OCI-LY7 (cell line): ENCODE results near the gene ANKMY1. TPM values are rescaled to one million over a fixed set of nuclear protein-coding genes. Genes with fewer than 3 reads are reported as not detected.
A peak's percentile ranks its signal among the peaks of the same experiment; 100 is the strongest.

Experiments used
- BruUV-seq: library from RNA; stranded (reverse); fragments of 400-500 nt; replicated peaks from 2 replicates; lab custom pipeline; 2021; lab: Mats Ljungman, UMichigan
- CTCF ChIA-PET: fragments of 300-600 bp; sonication (Branson Sonifier 250); formaldehyde crosslinking; loops from one replicate; lab custom pipeline; 2022; ENCODE audit warnings: antibody characterized with exemption; ENCODE audit not compliant: unreplicated experiment; lab: Charles Lee
- POLR2A ChIA-PET: fragments of 300-600 bp; sonication (Branson Sonifier 250); formaldehyde crosslinking; loops from one replicate; lab custom pipeline; 2022; ENCODE audit warnings: antibody characterized with exemption; lab: Charles Lee
- DNase-seq: peaks from one replicate; pipeline ENCODE4 v3.0.0-alpha.2; 2015; ENCODE audit warnings: low spot score
- H2AFZ ChIP-seq: fragments of 200-600 bp; sonication (generic), shearing (Covaris generic); 2 replicates; pipeline ENCODE4 v1.6.1; 2014; ENCODE audit warnings: mild to moderate bottlenecking, antibody characterized with exemption, low read length, moderate library complexity
- H3K27ac ChIP-seq: fragments of 200-600 bp; sonication (generic); 2 replicates; pipeline ENCODE4 v1.5.1; 2014; ENCODE audit warnings: mixed run types, low read depth, mild to moderate bottlenecking, moderate library complexity, low read length, inconsistent platforms; ENCODE audit not compliant: poor library complexity, severe bottlenecking
- H3K36me3 ChIP-seq: fragments of 200-600 bp; sonication (generic); 2 replicates; pipeline ENCODE4 v1.6.1; 2014; ENCODE audit warnings: mild to moderate bottlenecking, antibody characterized with exemption, low read length, moderate library complexity, mixed read lengths; ENCODE audit not compliant: insufficient read depth
- H3K4me1 ChIP-seq: fragments of 200-600 bp; sonication (generic); 2 replicates; pipeline ENCODE4 v1.5.1; 2014; ENCODE audit warnings: mild to moderate bottlenecking, low read length; ENCODE audit not compliant: insufficient read depth, poor library complexity, severe bottlenecking
- H3K4me2 ChIP-seq: fragments of 200-600 bp; sonication (generic); 2 replicates; pipeline ENCODE4 v1.6.1; 2014; ENCODE audit warnings: mild to moderate bottlenecking, low read length
- H3K4me3 ChIP-seq: fragments of 200-600 bp; sonication (generic); 2 replicates; pipeline ENCODE4 v1.5.1; 2014; ENCODE audit warnings: mild to moderate bottlenecking, low read depth, low read length; ENCODE audit not compliant: poor library complexity, severe bottlenecking
- H3K79me2 ChIP-seq: fragments of 200-600 bp; sonication (generic); 2 replicates; pipeline ENCODE4 v1.6.1; 2016; ENCODE audit warnings: low read depth, mild to moderate bottlenecking, low read length, moderate library complexity, mixed read lengths; ENCODE audit not compliant: insufficient read depth
- H3K9me2 ChIP-seq: fragments of 200-600 bp; sonication (generic); 2 replicates; pipeline ENCODE4 v1.6.1; 2016; ENCODE audit warnings: mild to moderate bottlenecking, low read length, mixed read lengths; ENCODE audit not compliant: insufficient read depth
- H3K9me3 ChIP-seq: fragments of 200-600 bp; sonication (generic); 2 replicates; pipeline ENCODE4 v1.6.1; 2014; ENCODE audit warnings: mild to moderate bottlenecking, mixed run types, low read length, mixed read lengths
- H4K20me1 ChIP-seq: fragments of 200-600 bp; sonication (generic); 2 replicates; pipeline ENCODE4 v1.6.1; 2014; ENCODE audit warnings: mild to moderate bottlenecking, antibody characterized with exemption, low read length, moderate library complexity, mixed read lengths; ENCODE audit not compliant: insufficient read depth
- EZH2phosphoT487 ChIP-seq: fragments of 200-600 bp; sonication (generic); IDR thresholded peaks from 2 replicates; pipeline ENCODE4 v1.6.1; 2018; ENCODE audit warnings: low read depth, borderline replicate concordance, mild to moderate bottlenecking, mixed run types, antibody characterized with exemption, low read length, moderate library complexity, mixed read lengths
- intact Hi-C: fragments of 100-400 bp; cut with micrococcal nuclease; formaldehyde crosslinking; loops from one replicate; pipeline ENCODE4 v1.10.0; 2022; ENCODE audit not compliant: unreplicated experiment
- total RNA-seq, 2 experiments: library from RNA; depleted of rRNA in 1 of 2; stranded (reverse); fragments of >200 nt in 1 of 2; shearing (Covaris generic) in 1 of 2; gene quantifications; 2 replicates each; pipeline ENCODE4 v1.2.3, GENCODE V29; 2014 to 2022
- TF ChIP-seq, protein P1 (sequence below): fragments of 200-600 bp; sonication (generic); conservative IDR thresholded peaks from 2 replicates; pipeline ENCODE4 v1.5.1; 2014; ENCODE audit warnings: mild to moderate bottlenecking, antibody characterized with exemption, low read length, moderate library complexity, mixed read lengths

The ANKMY1 gene
- total RNA-seq, 2 experiments from 2014 or later: 30.6 to 65.9 TPM

DNA sequence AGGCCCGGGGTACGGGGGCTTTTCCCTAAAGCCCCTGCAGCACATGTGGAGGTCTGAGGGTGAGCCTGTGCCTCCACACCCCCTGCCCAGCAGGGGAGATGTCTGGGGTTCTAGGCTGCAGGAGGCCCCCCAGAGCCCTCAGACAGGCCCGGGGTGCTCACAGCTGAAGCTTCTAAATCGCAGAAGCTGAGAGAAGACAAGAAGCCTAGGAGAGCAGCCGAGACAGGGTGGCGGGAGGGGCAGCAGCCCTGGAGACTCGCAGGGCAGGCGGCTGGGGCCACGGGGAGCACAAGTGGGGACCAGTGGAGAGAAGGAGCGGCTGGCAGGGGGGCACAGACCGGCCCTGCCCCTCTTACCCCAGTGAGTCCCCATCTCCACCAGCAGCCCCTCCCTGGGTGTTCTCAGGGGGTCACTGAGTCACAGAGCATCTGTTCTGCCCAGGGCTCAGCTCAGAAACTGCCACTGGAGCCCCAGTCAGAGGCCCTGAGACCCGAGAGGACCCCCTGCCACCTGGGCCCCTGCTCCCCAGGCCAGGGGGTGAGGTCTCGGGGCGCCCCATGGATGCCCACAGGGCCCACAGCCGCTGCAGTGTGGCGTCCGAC lies 96.2 kb downstream of the ANKMY1 start:
- Histone ChIP-seq H3K4me3 (no peak overlapping the region), H3K27ac (no peak overlapping the region), H2AFZ (no peak overlapping the region), H3K36me3 (no peaks in the 10 kb centered on the region), H4K20me1 (no peaks in the 10 kb centered on the region), H3K4me1 (no peaks in the 10 kb centered on the region), H3K4me2 (no peak overlapping the region), H3K79me2 (no peaks in the 10 kb centered on the region), H3K9me2 (no peaks in the 10 kb centered on the region), H3K9me3 (no peaks in the 10 kb centered on the region)
- intact Hi-C loops: no loop called here
- BruUV-seq: no TSS peak
- CTCF ChIA-PET: no interaction called here
- DNase-seq: no peak
- POLR2A ChIA-PET: no interaction called here
- TF ChIP-seq, protein P1, sequence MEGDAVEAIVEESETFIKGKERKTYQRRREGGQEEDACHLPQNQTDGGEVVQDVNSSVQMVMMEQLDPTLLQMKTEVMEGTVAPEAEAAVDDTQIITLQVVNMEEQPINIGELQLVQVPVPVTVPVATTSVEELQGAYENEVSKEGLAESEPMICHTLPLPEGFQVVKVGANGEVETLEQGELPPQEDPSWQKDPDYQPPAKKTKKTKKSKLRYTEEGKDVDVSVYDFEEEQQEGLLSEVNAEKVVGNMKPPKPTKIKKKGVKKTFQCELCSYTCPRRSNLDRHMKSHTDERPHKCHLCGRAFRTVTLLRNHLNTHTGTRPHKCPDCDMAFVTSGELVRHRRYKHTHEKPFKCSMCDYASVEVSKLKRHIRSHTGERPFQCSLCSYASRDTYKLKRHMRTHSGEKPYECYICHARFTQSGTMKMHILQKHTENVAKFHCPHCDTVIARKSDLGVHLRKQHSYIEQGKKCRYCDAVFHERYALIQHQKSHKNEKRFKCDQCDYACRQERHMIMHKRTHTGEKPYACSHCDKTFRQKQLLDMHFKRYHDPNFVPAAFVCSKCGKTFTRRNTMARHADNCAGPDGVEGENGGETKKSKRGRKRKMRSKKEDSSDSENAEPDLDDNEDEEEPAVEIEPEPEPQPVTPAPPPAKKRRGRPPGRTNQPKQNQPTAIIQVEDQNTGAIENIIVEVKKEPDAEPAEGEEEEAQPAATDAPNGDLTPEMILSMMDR: no peak
- TF ChIP-seq EZH2phosphoT487: no peak

DNA sequence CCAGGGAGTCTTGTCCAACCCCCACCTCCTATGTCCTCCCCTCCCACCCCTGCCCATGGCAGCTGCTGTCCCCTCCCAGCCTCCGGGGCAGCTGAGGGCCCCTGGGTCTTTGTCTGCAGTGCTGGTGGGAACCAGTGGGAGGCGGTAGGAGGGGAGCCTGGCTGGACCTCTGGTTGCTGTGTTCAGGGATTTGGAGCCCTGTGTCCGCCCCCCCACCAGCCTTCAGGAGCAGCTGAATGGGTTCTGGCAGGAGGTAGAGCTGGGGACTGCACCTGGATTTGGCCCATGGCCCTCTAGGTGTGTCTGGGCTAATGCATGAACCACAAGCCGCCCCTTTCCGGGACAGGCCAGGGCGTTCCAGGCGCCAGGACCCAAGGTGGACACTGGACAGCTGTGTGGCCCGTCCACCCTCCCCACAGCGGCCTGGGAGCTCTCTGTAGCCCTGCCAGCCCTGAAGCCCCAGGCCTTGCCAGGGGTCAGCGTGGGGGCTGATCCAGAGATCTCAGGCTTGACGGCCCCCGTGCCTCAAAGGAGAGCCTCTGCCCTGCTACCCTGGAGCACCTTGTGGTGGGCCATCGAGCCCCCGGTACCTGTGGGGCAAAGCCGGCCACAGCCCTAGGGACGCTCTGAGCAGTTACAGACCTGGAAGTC lies 96.9 kb downstream of the ANKMY1 start:
- intact Hi-C loops: no loop called here
- no peak overlapping the region for H3K4me2 ChIP-seq
- ChIA-PET CTCF (no interaction called here), POLR2A (no interaction called here)
- TF ChIP-seq EZH2phosphoT487: no peak
- TF ChIP-seq, protein P1: 0 out of 2 replicates have a peak, but pooled peaks have one; percentile 18
- H3K36me3 ChIP-seq: no peaks in the 10 kb centered on the region
- H3K9me3 ChIP-seq: no peaks in the 10 kb centered on the region
- no peak overlapping the region for H2AFZ ChIP-seq
- H3K4me3 ChIP-seq: no peak overlapping the region
- no TSS peak for BruUV-seq
- no peaks in the 10 kb centered on the region for H3K4me1 ChIP-seq
- DNase-seq: no peak
- no peaks in the 10 kb centered on the region for H4K20me1 ChIP-seq
- no peaks in the 10 kb centered on the region for H3K79me2 ChIP-seq
- H3K27ac ChIP-seq: no peak overlapping the region
- H3K9me2 ChIP-seq: no peaks in the 10 kb centered on the region

DNA sequence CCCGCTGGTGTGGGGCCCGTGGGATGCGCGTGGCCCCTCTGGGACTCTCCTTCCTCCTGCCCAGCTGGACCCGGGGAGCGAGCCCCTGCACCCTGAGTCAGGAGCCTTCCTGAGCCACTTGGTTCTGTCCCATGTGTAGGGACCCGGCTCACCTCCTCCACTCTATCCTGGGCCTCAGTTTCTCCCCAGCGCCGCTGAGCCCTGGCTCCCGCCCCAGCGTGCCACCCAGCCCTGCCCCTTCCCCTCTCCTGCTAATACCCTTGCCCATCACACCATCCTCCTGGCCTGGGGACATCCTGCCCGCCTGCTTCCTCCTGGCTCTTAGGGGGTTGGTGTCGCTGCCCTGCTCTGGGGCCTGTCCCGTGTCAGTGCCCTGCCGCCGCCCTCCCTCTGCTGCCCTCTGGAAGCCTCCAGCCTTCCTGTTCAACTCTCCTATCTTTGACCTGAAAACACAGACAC lies 97.5 kb downstream of the ANKMY1 start:
- CTCF ChIA-PET: no interaction called here
- intact Hi-C loops: no loop called here
- H3K27ac ChIP-seq: no peak overlapping the region
- no peak for DNase-seq
- H3K9me3 ChIP-seq: no peaks in the 10 kb centered on the region
- H3K4me1 ChIP-seq: no peaks in the 10 kb centered on the region
- BruUV-seq: no TSS peak
- H3K36me3 ChIP-seq: no peaks in the 10 kb centered on the region
- no peak overlapping the region for H2AFZ ChIP-seq
- no peak overlapping the region for H3K4me2 ChIP-seq
- no peaks in the 10 kb centered on the region for H3K79me2 ChIP-seq
- POLR2A ChIA-PET: no interaction called here
- H4K20me1 ChIP-seq: no peaks in the 10 kb centered on the region
- no peaks in the 10 kb centered on the region for H3K9me2 ChIP-seq
- TF ChIP-seq EZH2phosphoT487: no peak
- TF ChIP-seq, protein P1: no peak
- H3K4me3 ChIP-seq: no peak overlapping the region
